Activated CD8-positive, alpha-beta memory T cell treated with anti-CD3 and anti-CD28 coated beads, Interleukin-2, amount 50 U/mL, for 24 hours (primary cell): ENCODE measurements around the gene ADRA1B.

Source experiments
- DNase-seq: peaks from one replicate; pipeline ENCODE4 v3.0.0-alpha.2; 2020; ENCODE audit errors: extremely low read depth

The ADRA1B gene

GRCh38 chr5:159915904-159916840 is at the start of gene ADRA1B:
TSS of gene ADRA1B (plus strand) at chr5:159916482. CDS start at chr5:159916906, 424 bp downstream.
- DNase-seq = peak; percentile 9

- no peak for DNase-seq
Observed at GRCh38 chr5:159873680-159874079, 42.6 kb upstream of the ADRA1B start.

- DNase-seq = no peak
Observed at GRCh38 chr5:159874263-159874662, 42.0 kb upstream of the ADRA1B start.

DNA sequence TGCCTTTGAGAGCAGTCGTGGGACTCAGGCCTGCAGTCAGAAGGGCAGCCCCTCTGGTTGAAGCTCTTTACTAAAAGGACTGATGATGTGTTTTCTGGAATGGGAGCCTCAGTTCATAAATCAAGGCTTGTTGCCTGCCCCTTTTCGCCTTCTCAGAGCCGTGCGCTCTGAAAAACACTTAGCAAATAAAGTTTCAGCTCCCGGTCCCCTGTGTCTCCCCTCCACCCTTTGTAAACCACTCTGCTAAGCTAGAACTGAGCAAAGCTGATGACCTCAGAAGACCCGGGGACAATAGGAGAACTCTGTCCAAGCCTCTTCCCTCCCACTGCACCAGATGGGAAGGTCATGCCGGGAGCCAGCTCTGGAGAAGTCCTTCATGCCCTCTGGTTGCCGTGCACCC is 39.3 kb upstream of the ADRA1B start:
- no peak for DNase-seq

DNA sequence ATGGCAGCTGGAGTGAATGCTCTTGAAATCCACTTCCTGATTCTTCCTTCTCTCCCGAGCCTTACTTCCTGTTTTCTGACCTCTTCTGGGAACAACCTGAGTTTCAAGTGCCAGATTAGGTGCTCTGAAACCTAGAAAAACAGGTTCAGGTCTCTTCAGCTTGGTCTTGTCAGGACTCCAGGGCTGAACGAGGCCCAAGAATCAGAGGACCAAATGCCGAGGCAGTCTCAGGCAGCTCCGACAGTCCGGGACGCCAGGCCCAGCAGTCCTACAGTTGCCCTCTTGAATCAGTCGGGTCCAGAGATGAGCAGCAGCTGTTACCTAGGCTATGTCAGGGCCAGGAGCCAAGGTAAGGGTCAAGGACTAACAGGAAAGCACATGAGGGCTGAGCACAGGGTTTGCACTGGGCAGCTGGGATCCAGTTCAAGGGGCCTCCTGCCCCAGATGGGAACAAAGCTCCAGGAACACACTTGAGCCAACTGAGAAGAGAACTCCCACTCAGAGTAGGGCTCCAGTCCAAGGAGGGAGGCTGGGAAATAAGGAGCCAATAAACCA is 38.3 kb upstream of the ADRA1B start:
- no peak for DNase-seq

DNA sequence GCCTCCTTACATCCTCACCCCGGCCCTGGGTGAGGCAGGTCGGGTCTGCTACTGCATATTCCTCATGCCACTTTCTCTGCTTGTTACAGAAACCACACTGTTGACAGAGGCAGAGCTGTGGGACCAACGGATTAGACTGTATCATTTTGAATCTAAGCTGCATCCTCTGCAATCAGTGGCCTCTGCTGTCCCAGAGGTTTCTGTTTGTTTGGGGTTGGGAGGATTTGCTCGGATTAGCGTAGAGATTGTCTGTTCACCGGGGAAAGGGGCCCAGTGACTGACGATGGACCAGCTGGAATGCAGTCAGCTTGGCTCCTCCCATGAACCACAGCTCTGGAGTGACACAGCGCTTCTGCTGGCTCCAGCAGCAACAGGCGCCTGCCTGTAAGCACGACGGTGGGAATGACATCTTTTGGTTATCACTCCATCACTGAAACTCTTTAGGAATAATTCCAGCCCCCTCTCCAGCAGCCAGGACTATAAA is 37.3 kb upstream of the ADRA1B start:
- DNase-seq = no peak

DNA sequence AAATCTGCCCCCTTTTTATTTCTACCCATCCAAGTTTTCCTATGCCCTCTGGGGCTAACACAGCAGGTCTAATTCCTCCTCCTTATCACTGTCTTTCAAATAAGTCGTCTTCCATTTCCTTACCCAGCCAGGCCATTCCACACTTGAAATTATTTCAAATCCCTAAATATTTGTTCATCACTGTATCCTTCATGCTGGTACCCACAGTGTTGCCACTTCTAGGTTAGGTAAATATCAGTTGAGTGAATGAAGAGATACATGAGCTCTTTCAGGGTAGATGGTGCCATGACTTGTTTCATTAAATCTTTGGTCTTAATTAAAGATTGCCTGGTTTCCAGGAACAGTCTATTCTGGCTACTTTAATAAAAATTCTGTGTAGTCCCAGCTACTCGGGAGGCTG is 35.6 kb upstream of the ADRA1B start:
- no peak for DNase-seq

DNA sequence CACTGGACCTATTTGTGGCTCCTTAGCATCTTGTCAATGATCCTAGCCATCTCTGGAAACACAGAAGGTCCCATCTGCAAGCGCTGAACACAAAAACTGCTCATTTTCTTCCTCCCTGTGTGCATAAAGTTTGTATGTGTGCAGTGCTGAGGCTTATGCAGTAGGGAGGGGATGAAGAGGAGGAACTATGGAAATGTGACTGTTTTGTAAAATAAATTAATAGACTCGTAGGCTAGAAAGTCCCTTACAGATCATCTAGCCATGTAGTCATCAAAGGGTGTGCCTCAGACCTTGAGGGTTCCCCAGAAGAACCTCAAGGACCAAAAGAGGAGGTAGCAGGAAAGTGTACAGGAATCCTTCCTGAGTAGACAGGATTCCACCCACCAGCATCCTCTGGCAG is 34.3 kb upstream of the ADRA1B start:
- DNase-seq = no peak

- DNase-seq = no peak
Observed at GRCh38 chr5:159883522-159883950, 32.7 kb upstream of the ADRA1B start.

GRCh38 chr5:159884917-159885620 is 31.2 kb upstream of the ADRA1B start:
- no peak for DNase-seq

DNA sequence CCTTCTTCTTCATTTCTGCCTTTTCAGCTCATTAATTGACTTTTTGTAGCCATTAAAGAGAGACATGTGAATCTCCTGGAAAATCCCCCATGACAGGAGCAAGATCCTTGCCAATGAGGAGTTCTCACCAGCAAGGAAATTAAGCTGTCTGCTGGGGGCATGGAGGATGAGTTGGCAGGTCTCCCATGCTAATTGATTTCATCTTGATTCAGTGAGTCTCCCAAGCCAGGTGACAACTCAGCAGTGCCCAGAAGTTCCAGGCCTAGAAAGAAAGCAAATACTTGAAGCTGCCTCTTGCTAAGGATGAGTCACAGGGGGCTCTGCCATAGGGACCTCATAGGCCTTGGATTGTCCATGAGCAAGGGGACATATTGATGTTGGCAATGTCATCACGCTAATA is 30.0 kb upstream of the ADRA1B start:
- DNase-seq = no peak

GRCh38 chr5:159887050-159887449 is 29.2 kb upstream of the ADRA1B start:
- DNase-seq = no peak

GRCh38 chr5:159888860-159889259 is 27.4 kb upstream of the ADRA1B start:
- no peak for DNase-seq

DNA sequence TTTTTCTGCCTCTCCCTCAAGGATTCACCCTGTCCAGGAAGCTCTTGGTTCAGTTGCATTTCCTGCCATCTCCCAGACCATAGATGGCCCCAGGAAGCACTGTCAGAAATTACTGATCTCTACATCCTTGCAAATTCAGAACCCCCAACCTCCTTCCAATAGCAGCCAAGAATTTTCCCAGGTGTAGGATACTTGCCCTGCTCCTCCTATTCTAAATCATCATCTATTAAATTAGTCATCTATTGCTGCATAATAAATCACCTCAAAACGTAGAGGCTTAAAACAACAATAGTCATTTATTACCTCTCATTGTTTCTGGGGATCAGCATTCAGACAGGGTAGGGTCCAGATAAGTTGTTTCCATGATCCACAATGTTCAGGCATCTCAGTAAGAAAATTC is 26.1 kb upstream of the ADRA1B start:
- DNase-seq = no peak

DNA sequence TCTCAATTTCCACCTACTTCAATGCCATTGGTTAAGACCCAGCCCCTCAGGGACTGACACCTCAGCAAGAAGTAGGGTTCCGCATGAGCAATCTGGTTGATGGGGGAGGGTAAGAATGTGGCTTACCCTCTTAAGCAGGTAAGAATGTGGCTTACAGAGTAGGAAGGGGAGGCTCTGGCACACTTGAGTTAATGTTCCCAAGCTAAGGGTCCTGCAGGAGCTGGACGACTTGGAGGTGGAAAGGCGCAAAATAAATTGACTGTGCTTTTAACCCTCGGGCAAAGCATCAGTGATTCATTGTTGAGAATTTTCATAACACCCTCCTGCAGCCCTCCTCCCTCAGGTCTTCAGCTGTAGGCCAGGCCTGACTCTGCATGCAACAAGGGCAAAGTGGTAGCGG is 24.9 kb upstream of the ADRA1B start:
- no peak for DNase-seq

GRCh38 chr5:159893040-159893695 is 23.1 kb upstream of the ADRA1B start:
- DNase-seq = no peak

DNA sequence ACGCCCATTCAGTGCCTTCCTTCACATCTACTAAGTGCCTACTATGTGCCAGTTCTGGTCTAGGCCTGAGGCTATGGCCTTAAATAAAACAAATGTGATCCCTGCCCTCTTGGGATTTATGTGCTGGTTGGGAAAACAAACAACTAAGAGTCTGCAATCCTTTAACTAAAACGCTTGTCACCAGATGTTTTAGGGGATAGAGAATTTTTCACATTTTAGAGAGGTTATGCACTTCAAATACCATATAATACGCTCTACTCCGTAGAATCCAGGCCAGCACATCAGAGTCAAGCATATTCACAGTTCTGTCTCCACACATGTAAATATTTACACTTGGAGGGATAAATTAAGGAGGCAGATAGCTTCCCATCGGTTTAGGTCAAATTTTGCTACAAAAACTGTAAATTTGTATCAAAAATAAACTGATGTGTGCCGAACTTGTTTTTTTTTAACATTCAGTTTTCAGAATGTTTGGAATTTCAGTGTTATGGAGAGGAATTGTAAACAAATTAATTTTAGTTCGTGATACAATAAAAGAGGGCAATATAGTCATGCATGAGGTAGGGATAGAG is 22.0 kb upstream of the ADRA1B start:
- DNase-seq = no peak

DNA sequence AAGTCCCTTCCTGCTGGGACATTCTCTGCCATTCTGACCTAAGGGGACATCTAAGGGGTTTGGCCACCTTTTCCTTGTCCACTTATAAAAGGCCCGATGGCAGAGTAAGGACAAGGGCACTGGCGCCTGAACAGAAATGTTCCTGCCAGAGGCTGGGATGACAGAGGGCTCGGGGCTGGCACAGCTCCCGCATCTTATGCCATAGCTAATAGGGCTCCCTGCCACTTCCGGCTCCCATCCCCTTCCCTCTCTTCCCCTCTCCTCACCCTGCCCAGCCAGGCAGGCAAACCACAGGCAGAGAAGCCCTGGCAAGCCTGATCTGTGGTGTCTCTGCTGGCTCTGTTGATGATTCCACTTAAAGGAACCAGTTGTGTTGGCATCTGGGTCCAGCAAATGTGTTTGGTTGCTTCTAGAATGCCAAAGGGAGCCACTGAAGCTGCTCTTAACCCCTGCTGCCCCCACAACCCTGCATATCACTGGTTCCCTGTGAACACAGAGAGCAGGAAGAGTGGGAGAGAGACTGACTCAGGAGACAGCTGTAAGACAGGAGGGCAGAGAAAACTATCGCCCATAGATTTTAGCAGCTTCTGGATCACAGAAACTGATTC is 18.4 kb upstream of the ADRA1B start:
- DNase-seq = no peak

GRCh38 chr5:159899067-159900049 is 16.9 kb upstream of the ADRA1B start:
- no peak for DNase-seq

DNA sequence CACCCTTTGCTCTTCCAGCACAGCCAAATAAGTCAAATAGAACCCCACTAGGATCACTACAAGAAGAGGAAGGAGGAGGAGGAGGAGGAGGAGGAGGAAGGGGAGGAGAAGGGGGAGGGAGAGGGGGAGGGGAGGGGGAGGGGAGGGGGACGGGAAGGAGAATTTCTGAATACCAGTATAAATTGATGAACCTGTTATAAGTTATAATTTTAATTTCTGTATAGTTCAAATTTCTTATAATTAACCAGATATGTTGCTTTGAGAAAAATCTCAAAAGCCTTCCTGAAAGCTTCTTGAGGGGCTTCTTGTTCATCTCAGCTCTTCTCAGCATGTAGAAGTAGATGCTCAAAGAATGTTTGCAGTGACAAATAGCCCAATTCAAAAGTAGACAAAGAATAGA is 15.0 kb upstream of the ADRA1B start:
- no peak for DNase-seq
